ENCODE measurements around the gene CDK14. TPM values are rescaled to one million over a fixed set of nuclear protein-coding genes. Genes with fewer than 3 reads are reported as not detected.

CDK14 gene
- total RNA-seq, 2 donors from 2014 or later = 45.3 to 53.8 TPM

GRCh38 chr7:90705391-90706071, 109.4 kb downstream of the CDK14 start:
- intact Hi-C loops (cut with DNase I) = no loop called here
- no peak for DNase-seq (ENCODE audit: low spot score)

GRCh38 chr7:90706072-90706716, 110.1 kb downstream of the CDK14 start:
- DNase-seq (ENCODE audit: low spot score) = no peak
- intact Hi-C loops (cut with DNase I) = no loop called here

GRCh38 chr7:90708841-90709317, 112.8 kb downstream of the CDK14 start:
- intact Hi-C loops (cut with DNase I) = no loop called here
- no peak for DNase-seq (ENCODE audit: low spot score)

GRCh38 chr7:90709501-90710465, 113.7 kb downstream of the CDK14 start:
- DNase-seq (ENCODE audit: low spot score) = no peak

GRCh38 chr7:90710466-90710850, 114.3 kb downstream of the CDK14 start:
- no peak for DNase-seq (ENCODE audit: low spot score)
- intact Hi-C loops (cut with DNase I) = no loop called here

More at GRCh38 chr7:90709501-90710465, 113.7 kb downstream of the CDK14 start:
- intact Hi-C loops (cut with DNase I) = no loop called here

- no peak for DNase-seq (ENCODE audit: low spot score)
- intact Hi-C loops (cut with DNase I) = no loop called here
Observed at GRCh38 chr7:90713628-90714027, 117.5 kb downstream of the CDK14 start.

GRCh38 chr7:90715067-90715466, 118.9 kb downstream of the CDK14 start:
- intact Hi-C loops (cut with DNase I) = no loop called here
- DNase-seq (ENCODE audit: low spot score) = no peak

GRCh38 chr7:90717296-90718060, 121.4 kb downstream of the CDK14 start:
- DNase-seq (ENCODE audit: low spot score) = no peak
- intact Hi-C loops (cut with DNase I) = no loop called here

GRCh38 chr7:90719155-90719554, 123.0 kb downstream of the CDK14 start:
- DNase-seq (ENCODE audit: low spot score) = no peak
- intact Hi-C loops (cut with DNase I) = no loop called here

- no peak for DNase-seq (ENCODE audit: low spot score)
- intact Hi-C loops (cut with DNase I) = loop anchor here in 1 of 2 donors (5.0 kb wide), 1 partner anchor 101 kb away; no protein-coding TSS in a partner anchor
Observed at GRCh38 chr7:90720984-90721760, 125.1 kb downstream of the CDK14 start.

GRCh38 chr7:90721869-90722431, 125.8 kb downstream of the CDK14 start:
- DNase-seq (ENCODE audit: low spot score) = no peak
- intact Hi-C loops (cut with DNase I) = loop anchor here in 1 of 2 donors (5.0 kb wide), 1 partner anchor 100 kb away; no protein-coding TSS in a partner anchor

- intact Hi-C loops (cut with DNase I) = loop anchor here in 1 of 2 donors (5.0 kb wide), 1 partner anchor 99 kb away; no protein-coding TSS in a partner anchor
- no peak for DNase-seq (ENCODE audit: low spot score)
Observed at GRCh38 chr7:90723233-90723632, 127.1 kb downstream of the CDK14 start.

- intact Hi-C loops (cut with DNase I) = loop anchor here in 1 of 2 donors (5.0 kb wide), 1 partner anchor 98 kb away; no protein-coding TSS in a partner anchor
- DNase-seq (ENCODE audit: low spot score) = no peak
Observed at GRCh38 chr7:90723866-90724265, 127.7 kb downstream of the CDK14 start.

- intact Hi-C loops (cut with DNase I) = no loop called here
- no peak for DNase-seq (ENCODE audit: low spot score)
Observed at GRCh38 chr7:90726120-90726519, 130.0 kb downstream of the CDK14 start.

- DNase-seq (ENCODE audit: low spot score) = no peak
- intact Hi-C loops (cut with DNase I) = no loop called here
Observed at GRCh38 chr7:90726623-90727022, 130.5 kb downstream of the CDK14 start.

- intact Hi-C loops (cut with DNase I) = no loop called here
- no peak for DNase-seq (ENCODE audit: low spot score)
Observed at GRCh38 chr7:90727412-90727811, 131.3 kb downstream of the CDK14 start.

GRCh38 chr7:90728568-90728967, 132.4 kb downstream of the CDK14 start:
- intact Hi-C loops (cut with DNase I) = no loop called here
- DNase-seq (ENCODE audit: low spot score) = no peak

Data from posterior vena cava (tissue), 2 donors.